Upper lobe of left lung (tissue), 4 donors: ENCODE data around the gene GID8.

Experiments
- POLR2A ChIP-seq, 4 donors: fragments of 450-650 bp; IDR thresholded peaks; one replicate each; pipeline ENCODE4 v1.5.1; 2016 to 2017; ENCODE audit warnings: antibody characterized with exemption in 4 of 4, mild to moderate bottlenecking in 2 of 4
- TF ChIP-seq, protein P1 (sequence below), 6 experiments: fragments of 450-650 bp in 4 of 6; fragments of 200-600 bp in 2 of 6; sonication (generic) in 2 of 6; IDR thresholded peaks; one replicate each; pipeline ENCODE4 v1.5.1; 2016 to 2019; ENCODE audit warnings: antibody characterized with exemption in 6 of 6

- TF ChIP-seq, protein P1, sequence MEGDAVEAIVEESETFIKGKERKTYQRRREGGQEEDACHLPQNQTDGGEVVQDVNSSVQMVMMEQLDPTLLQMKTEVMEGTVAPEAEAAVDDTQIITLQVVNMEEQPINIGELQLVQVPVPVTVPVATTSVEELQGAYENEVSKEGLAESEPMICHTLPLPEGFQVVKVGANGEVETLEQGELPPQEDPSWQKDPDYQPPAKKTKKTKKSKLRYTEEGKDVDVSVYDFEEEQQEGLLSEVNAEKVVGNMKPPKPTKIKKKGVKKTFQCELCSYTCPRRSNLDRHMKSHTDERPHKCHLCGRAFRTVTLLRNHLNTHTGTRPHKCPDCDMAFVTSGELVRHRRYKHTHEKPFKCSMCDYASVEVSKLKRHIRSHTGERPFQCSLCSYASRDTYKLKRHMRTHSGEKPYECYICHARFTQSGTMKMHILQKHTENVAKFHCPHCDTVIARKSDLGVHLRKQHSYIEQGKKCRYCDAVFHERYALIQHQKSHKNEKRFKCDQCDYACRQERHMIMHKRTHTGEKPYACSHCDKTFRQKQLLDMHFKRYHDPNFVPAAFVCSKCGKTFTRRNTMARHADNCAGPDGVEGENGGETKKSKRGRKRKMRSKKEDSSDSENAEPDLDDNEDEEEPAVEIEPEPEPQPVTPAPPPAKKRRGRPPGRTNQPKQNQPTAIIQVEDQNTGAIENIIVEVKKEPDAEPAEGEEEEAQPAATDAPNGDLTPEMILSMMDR (IDR thresholded peaks at IDR 0.05): no peak
- no peak for TF ChIP-seq POLR2A (IDR thresholded peaks at IDR 0.05)
Observed at GRCh38 chr20:62997417-62998035, 59.6 kb downstream of the GID8 start.
